ACHN (cell line): Measurements from ENCODE around the gene TEX13B.
A peak's percentile ranks its signal among the peaks of the same experiment; 100 is the strongest.

Experiments
- DNase-seq: peaks from one replicate; pipeline ENCODE4 v3.0.0-alpha.2; 2015
- in situ Hi-C: cut with HindIII; loops from 2 replicates; pipeline ENCODE4 v1.10.0; 2017; ENCODE audit warnings: low sequenced_read_pairs, low pct_ligation_motif_present, low pct_unique_long_range_greater_than_20kb

Gene TEX13B, protein sequence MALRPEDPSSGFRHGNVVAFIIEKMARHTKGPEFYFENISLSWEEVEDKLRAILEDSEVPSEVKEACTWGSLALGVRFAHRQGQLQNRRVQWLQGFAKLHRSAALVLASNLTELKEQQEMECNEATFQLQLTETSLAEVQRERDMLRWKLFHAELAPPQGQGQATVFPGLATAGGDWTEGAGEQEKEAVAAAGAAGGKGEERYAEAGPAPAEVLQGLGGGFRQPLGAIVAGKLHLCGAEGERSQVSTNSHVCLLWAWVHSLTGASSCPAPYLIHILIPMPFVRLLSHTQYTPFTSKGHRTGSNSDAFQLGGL

DNA sequence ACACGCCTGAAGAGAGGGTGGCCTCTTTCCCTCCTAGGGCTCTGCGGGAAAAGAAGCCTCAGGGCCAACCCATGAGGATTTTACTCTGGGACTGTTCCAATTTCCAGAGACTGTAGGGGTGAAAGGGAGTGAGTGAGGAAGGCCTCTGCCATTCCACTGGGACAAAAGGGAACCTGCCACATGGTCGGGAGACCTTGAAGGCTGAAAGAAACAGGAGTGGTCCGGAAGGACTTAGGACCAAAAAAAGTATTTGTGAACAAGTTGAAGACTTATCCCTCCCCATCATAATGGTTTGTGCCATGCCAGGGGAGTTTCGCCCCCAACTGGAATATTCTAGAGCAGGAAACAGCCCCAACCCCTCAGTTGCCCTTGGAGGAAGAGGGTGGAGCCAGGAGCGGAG lies at the start of gene TEX13B:
TEX13B (minus strand) TSS at position 15 of the 400 bp plus-strand sequence. CDS start 243 bp downstream, outside the sequence.
- in situ Hi-C loops, result no loop called here
- DNase-seq, result no peak

DNA sequence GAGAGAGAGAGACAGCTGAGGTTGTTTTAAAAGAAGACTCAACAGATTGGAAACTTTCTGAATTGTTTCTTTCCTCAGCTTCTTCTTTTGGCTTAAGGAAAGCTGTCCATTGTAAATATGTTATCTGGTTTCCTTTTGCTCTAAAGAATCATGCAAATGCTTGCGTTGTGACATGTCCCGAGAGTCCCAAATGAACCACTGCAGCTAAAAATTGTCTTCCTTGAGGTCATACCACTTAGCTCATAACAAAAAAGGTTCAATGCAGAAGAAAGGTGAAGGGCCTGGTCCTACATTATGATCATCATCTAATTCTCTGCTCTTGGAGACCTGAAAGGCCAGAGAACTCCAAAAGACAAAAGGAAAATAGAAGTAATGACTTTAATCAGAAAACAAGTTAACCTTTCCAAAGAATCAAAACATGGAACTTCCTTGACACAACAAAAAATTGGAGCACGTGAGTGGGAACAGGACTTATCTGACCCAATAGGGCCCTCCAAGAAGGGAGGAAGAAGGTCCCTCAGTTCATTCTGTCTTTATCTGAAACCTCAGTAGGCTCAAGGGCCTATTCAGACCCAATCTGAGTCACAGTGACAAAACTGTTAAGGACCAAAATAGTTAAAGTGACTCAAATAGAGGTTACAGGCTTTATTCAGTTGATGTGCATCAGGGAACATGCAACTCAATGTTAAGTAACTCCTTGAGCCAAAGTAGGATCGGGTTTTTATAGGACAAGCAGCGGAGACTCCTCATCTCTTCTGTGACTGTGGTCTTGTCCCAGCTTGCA lies 48.0 kb upstream of the TEX13B start:
- DNase-seq, result no peak
- in situ Hi-C loops, result no loop called here

DNA sequence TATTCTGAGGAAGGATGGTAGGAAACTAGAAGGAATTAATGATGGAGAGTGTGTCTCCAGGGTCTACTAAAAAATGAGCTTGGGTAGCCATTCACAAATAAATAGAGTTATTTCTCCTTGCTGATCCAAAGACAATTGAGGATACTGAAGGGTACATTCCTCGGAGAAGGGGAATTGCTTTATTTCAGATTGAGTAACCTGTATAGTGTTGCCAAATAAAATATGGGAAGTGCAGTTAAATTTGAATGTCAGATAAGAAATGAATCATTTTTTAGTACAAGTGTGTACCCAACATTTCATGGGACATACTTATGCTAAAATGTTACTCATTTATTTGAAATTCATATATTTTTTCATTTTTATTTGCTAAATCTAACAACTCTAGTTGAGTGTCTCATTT lies 46.7 kb upstream of the TEX13B start:
- DNase-seq, result no peak
- in situ Hi-C loops, result no loop called here

DNA sequence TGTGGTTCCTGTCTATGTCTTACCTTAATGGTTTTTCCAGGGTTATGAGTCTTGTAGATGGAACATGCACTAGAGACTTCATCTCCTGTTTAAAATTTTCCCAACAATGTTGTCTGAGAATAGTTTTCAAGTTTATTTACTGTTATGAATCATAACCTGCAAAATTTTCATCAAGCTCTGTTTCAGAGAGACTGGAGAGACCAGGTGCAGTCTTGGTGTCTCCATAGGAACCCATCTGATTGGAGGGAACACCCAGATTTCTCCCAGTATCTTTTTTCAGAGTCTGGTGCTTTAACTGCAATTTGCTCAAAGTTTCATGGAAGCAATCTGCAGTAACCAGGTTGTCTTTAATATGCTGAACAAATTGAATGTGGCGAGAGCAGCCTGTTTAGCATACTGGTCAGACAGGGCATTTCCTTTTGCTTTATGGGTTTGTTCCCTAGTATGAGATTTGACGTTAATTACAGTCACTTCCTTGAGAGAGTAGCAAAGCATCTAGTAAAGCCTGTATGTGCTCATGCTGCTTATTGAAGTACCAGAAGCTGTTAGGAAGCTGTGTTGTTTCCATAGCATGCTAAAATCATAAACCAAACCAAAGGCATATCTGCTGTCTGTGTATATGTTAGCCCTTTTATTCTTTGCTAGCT lies 43.9 kb upstream of the TEX13B start:
- DNase-seq, result no peak
- in situ Hi-C loops, result no loop called here

DNA sequence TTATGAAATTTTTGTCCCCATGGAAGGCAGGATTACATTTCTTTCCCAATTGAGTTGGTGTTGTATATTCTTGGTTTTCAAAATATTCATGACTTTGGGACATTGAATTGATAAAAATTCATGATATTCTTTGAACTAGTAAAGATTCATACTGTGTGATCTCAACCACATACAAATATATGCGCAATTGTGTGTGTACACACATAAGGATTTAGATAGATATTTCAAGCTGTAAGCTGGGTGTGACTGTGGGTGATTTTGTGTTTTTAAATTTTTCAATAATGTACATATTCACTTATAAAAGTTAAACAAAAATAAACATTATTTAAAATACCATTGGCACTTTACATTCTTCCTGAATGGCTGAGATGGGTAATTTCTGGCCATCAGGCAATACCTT lies 43.2 kb upstream of the TEX13B start:
- DNase-seq, result no peak
- in situ Hi-C loops, result no loop called here

DNA sequence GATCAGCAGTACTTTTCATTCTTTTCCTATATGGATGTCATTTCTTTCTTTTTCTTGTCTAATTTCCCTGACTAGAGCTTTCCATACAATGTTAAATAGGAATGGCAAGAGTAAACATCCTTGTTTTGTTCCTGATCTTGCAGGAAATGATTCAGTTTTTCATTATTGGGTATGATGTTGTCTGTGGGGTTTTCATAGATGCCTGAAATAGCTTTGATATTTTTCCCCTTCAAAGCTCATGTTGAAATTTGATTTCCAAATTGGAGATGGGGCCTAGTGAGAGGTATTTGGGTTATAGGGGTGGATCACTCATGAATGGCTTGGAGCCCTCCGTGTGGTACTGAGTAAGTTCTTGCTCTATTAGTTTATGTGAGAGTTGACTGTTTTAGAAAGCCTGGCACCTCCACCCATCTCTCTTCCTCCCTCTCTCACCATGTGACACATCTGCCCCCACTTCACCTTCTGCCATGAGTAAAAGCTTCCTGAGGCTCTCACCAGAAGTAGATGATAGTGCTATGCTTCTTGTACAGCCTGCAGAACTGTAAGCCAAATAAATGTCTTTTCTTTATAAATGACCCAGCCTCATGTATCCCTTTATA lies 40.4 kb upstream of the TEX13B start:
- no peak for DNase-seq
- in situ Hi-C loops, result no loop called here

DNA sequence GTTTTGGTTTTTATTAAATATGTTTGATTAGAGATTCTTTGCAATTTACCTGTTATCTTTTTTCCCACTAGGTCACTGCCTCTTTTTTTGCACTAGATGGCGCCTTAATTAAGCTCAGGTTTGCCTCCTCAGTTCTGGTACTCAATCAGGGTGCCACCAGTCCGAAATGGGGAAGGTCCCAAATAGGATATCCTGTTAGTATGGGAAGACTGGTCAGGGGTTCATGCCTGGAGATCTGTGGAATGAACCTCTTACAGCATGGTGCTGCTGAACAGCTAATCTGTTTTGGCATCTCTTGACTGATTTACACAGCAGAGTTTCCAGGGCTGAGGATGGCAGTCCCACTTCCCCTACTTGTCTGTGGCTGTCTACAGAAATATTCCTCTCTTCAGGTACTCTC lies 38.5 kb upstream of the TEX13B start:
- in situ Hi-C loops, result no loop called here
- peak; percentile 17 for DNase-seq

DNA sequence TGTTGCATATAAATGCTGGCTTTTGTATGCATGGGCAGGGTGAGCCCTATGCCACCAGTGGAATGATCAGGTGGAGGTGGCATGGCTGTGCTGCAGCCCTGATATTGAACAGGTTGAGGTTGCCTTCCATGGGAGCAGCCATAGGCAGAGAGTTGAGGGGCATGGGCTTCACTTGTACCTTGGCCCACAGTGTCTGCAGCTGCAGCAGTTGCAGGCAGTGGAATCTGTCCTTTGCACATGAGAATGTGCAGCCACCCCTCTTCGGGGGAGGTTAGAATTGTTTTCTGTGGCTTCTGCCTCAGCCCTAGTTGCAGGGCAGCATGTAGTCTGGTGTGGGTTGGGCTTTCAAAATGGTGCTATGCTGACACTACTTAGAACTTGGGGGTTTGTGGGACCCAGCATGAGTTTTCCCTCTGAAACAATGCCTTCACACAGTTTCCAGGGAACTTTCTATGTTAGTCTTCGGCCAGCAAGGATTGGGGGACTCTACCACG lies 37.3 kb upstream of the TEX13B start:
- in situ Hi-C loops, result no loop called here
- no peak for DNase-seq

DNA sequence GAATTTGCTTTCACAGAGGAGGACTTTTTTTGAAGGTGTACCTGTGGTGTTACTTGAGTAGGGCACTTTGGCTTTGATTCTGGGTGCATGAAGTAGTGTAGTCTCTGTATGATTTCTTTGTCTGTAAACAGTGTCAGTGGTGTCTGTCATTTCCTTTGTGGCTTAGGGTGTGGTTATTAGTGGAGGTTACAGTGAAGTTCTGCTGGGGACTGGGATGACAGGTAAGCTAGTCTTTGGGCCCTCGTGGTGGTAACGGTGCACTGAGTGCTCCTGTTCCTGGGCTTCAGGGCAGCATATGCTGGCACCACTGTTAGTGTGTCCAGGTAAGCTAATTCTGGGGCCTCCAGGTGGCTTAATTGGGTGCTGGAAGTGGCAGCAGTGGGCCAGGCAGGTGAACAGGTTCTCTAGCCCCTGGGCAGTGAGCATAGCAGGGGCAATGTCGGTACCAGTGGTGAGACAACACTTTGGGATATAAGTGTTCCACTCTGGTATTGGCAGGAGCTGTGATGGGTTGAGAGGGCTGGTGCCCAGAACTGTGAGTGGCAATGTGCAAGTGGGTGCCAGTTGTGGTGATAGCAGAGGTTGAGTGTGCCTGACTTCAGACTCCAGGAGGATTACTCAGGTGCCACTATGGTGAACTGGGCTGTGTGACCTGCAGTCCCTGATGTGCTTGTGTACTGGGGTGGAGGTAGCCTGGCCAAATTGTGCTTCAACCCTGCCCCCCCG lies 36.6 kb upstream of the TEX13B start:
- in situ Hi-C loops, result no loop called here
- no peak for DNase-seq

DNA sequence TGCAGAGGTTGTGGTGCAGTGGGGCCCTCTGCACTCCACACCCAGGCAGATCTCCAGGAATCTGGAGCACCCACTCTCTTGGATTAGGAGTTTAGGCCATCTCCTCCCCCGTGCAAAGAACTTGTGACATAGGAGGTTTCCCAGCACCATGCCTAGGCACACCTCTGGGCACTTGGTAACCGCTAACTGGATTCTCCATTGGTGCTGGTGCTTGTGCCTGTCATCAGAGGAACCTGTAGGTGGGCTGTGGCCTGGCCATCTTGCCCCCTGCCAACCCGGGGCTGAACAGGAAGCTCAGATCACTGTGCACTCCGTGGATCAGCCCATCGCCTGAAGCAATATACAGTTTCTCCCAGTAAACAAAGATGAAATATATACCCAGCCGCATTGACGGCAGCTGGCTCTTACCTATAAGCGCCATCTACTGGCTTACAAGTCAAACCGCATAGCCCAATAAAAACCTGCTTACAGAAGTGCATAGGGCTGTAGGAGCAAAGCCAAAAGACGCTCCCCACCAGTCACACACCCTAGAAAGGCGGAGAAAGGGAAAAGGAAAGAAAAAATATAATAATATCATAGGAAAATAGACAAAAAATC lies 19.1 kb upstream of the TEX13B start:
- in situ Hi-C loops, result no loop called here
- DNase-seq, result no peak

DNA sequence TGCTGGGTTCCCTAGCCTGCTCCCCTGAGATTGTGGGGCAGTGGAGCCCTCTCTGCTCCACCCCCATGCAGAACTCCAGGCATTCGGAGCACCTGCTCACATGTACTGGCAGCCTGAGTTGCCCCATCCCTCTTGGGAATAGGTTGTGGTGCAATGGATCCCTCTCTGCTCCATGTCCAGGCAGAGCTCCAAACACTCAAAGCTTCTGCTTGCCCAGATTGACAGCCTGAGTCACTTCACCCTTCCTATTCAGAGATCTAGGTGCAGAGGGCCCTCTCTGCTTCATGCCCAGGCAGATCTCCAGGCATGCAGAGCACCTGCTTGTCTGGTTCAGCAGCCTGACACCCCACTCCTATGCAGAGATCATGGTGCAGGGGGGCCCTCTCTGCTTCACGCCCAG lies 18.6 kb upstream of the TEX13B start:
- DNase-seq, result no peak
- in situ Hi-C loops, result no loop called here

DNA sequence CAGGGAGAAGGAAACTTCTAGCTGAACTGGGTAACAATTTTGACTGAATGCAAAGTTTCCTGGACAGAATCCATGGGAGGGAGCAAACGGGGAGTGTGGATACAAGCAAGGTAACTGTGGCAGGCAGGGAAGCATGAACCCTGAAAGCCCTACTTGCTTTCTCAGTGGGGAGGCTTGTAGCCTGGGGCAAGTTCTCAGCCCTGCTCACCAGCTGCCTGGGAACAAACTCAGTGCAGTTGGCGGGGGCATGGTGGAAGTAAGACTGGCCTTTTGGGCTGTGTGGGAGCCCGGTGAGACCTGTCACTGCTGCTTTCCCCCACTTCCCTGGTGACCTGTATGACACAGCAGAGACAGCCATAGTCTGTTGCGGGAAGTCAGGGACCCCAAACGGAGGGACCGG lies 14.0 kb upstream of the TEX13B start:
- in situ Hi-C loops, result no loop called here
- no peak for DNase-seq

DNA sequence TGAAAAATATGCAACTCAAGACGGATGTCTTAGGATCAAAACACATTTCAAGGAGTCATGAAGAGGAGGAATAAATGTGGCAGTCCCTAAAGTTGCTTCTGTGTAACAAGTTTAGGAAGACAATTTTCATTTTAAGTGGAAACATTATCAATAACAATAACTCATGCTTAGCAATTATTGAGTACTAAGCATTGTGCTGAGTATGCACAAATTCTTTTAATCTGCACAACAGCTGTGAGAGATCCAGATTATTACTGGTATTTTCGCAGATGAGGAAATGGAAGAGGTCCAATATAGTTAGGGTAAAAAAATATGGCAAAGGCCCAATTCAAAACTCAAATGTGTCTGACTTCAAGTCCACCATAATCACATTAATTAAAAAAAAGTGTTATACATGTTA lies 2.9 kb upstream of the TEX13B start:
- DNase-seq, result no peak
- in situ Hi-C loops, result no loop called here

DNA sequence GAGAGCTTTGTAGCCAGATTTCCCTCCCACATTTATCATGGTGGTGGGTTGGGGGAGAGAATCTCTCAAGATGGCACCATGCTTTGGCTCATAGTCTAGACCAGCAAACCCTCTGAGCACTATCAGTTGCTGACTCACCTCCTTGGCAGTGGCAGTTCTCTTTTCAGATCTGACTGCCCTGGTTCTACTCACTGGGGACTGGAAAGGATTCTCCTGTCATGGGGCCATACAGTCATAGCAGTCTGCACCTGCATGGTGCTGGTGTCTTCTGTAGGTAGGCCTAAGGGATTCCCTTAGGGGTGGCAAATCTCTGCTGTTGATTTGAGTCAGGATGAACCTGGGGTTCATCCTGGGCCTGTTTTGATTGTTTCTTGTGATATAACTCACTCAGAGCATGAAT lies 2.6 kb downstream of the TEX13B start:
- in situ Hi-C loops, result no loop called here
- DNase-seq, result no peak

DNA sequence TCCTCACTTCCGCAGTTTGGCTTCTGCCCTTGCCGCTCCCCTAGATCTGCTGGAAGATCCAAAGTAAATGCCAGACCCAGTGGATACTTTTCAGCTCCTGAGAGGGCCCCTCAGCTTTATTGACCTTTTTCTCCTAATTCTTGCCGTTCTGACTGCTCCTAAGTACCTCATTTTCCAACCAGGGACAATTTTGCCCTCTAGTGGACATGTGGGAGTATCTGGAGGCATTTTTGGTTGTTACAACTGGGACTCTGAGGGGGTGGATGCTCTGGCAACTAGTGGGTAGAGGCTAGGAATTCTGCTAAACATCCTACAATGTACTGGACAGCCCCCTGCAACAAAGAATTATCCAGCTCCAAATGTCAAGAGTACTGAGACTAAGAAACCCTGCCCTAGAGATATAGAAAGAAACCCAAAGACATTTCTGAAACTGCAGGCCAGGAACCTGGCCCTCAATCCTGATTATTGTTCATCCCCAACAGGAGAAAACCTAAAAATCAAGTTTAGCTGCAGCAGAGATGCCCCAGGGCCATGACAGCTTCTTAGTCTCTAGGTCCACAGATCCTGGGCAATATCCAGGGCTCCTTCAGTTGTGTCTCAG lies 3.4 kb downstream of the TEX13B start:
- in situ Hi-C loops, result no loop called here

DNA sequence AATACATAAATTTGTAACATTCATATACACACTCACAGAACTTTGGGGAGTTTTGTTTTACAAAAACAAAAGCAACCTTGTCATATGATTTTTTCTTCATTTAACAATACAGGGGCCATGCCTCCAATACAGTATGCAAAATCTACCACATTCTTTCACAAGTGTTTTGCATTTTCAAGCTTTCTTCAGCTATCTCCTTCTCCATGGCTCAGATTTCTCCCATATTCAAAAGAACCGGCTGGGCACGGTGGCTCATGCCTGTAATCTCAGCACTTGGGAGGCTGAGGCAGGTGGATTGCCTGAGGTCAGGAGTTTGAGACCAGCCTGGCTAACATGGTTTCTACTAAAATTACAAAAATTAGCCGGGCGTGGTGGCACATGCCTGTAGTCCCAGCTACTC lies 4.1 kb downstream of the TEX13B start:
- DNase-seq, result no peak
- in situ Hi-C loops, result no loop called here

More for the DNA sequence above, 3.4 kb downstream of the TEX13B start:
- DNase-seq, result peak; percentile 25

DNA sequence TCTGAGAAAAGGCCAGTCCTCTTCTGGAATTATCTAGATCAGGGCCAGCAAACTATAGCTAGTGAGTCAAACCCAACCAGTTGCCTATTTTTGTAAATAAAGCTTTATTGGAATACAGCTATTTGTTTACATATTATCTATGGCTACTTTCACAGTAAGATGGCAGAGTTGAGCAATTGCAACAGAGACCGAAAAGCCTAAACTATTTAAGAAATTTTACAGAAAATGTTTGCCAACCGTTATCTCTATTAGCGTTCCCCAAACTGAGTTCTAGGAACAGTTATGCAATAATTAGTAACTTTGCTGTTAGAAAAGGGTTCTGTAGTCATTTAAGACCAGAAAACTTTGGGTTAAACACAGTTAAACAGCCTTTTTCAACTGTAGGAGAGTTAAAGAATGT lies 10.5 kb downstream of the TEX13B start:
- no peak for DNase-seq
- in situ Hi-C loops, result no loop called here

DNA sequence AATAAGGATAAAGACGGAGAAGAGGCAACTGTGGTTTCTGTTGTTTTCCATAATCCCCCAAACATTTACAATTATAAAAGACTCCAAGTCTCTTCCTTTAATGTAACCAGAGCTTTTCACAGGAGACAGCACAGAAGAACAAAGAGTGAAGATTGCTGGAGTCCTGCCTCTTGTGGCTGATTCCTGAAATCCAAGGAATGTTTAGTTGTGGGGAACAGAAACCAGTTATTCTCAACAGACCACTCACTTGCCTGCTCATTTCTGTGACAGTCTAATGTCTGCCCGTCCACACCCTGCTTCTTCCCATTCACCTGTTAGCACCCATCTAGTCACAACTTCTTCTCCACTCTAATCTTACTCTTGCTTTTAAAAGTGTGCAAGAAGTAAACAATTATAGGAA lies 12.1 kb downstream of the TEX13B start:
- in situ Hi-C loops, result no loop called here
- DNase-seq, result no peak
